Ovary (tissue), 9 donors: ENCODE results near the gene VTI1B. TPM values are rescaled to one million over a fixed set of nuclear protein-coding genes. Genes with fewer than 3 reads are reported as not detected.
"Not testable (repeated sequence)": the region's sequence is repeated elsewhere in the genome, so short reads cannot be mapped to it uniquely, and the experiment has no call there.

Experiments used
- DNase-seq, 5 donors: peaks; one replicate each; pipeline ENCODE4 v3.0.0-alpha.2; 2019 to 2020
- H3K27ac ChIP-seq, 2 donors: fragments of 200-600 bp; one replicate each; pipeline versions ENCODE4 v1.5.1 to v1.8.0; 2019 to 2022
- H3K27me3 ChIP-seq: fragments of 200-600 bp; one replicate; pipeline ENCODE4 v1.8.0; 2022
- H3K36me3 ChIP-seq: fragments of 200-600 bp; sonication (generic); one replicate; pipeline ENCODE4 v1.5.1; 2019
- H3K4me1 ChIP-seq: one replicate; pipeline ENCODE4 v1.8.1; 2013; ENCODE audit warnings: mild to moderate bottlenecking, moderate library complexity; ENCODE audit not compliant: insufficient read depth
- H3K4me3 ChIP-seq: fragments of 200-600 bp; sonication (generic); one replicate; pipeline ENCODE4 v1.5.1; 2017
- H3K9me3 ChIP-seq, 2 donors: fragments of 200-600 bp in 1 of 2; sonication (generic) in 1 of 2; one replicate each; pipeline versions ENCODE4 v1.5.1 to v1.8.1; 2013 to 2019; ENCODE audit warnings: mild to moderate bottlenecking in 1 of 2, moderate library complexity in 1 of 2
- EP300 ChIP-seq: sonication (generic); formaldehyde crosslinking; IDR thresholded peaks from one replicate; pipeline ENCODE4 v1.6.1; 2017; ENCODE audit warnings: antibody characterized with exemption
- POLR2A ChIP-seq: fragments of 450-650 bp; IDR thresholded peaks from one replicate; pipeline ENCODE4 v1.6.1; 2017; ENCODE audit warnings: antibody characterized with exemption, mild to moderate bottlenecking, moderate library complexity
- WGBS, 3 donors: extraction: QIAGEN DNeasy Blood & Tissue Kit in 1 of 3; methylation state at CpG; one replicate each; pipeline versions ENCODE4 v1.1.5 to v1.1.7; 2013 to 2017; 5-methylcytosine and 5-hydroxymethylcytosine counted together
- intact Hi-C, 4 donors: fragments of 100-400 bp; cut with DNase I; formaldehyde crosslinking; loops; one replicate each; pipeline versions ENCODE4 v1.11.0 to v1.15.1; 2022 to 2023
- polyA plus RNA-seq, 2 donors: library from polyadenylated mRNA; stranded (reverse); fragments of 200-250 nt in 1 of 2; fragments of 350-450 nt in 1 of 2; fragmentation: Illumina TruSeq in 1 of 2; extraction: RNeasy Lipid Tissue Mini Kit (QIAGEN cat#74804) in 1 of 2; gene quantifications; one replicate each; pipeline ENCODE4 v1.2.3, GENCODE V29; 2013 to 2014
- total RNA-seq, 7 donors: library from RNA; depleted of rRNA in 2 of 7; stranded (reverse); fragments of >200 nt in 2 of 7; fragmentation: NEBNext Ultra II Directional in 3 of 7; extraction: Animal tissue kit (Norgen Biotek cat#: 25700) in 3 of 7; gene quantifications; one replicate each; pipeline versions ENCODE4 v1.1.0 to v1.2.4, GENCODE V29; 2016 to 2023
- TF ChIP-seq, protein P1 (sequence below), 3 donors: fragments of 450-650 bp in 2 of 3; fragments of 200-600 bp in 1 of 3; IDR thresholded peaks; one replicate each; pipeline versions ENCODE4 v1.5.1 to v1.8.0; 2016 to 2022; ENCODE audit warnings: antibody characterized with exemption in 3 of 3, mild to moderate bottlenecking in 1 of 3
- donor health status: DM: no; HTN: no; CAD: no; lungs with moderate emphysema.
- donor health status: DM: no; HTN: no; CAD: no.
- donor health status: Bipolar disorder and iron deficiency.
- donor health status: DM: yes; HTN: yes; CAD: no.
- donor health status: DM: no; HTN: no; CAD: no.
- donor health status: DM: yes; HTN: yes; CAD: no.

The VTI1B gene
- total and polyA plus RNA-seq, 9 donors, result 34.6 to 93.1 (median 64.7) TPM

- H3K9me3 ChIP-seq, result no peaks in the 10 kb centered on the region
- no peak for DNase-seq
- no peaks in the 10 kb centered on the region for H3K27me3 ChIP-seq
- no peaks in the 10 kb centered on the region for H3K4me1 ChIP-seq
- H3K36me3 ChIP-seq, result no peaks in the 10 kb centered on the region
- TF ChIP-seq, protein P1, sequence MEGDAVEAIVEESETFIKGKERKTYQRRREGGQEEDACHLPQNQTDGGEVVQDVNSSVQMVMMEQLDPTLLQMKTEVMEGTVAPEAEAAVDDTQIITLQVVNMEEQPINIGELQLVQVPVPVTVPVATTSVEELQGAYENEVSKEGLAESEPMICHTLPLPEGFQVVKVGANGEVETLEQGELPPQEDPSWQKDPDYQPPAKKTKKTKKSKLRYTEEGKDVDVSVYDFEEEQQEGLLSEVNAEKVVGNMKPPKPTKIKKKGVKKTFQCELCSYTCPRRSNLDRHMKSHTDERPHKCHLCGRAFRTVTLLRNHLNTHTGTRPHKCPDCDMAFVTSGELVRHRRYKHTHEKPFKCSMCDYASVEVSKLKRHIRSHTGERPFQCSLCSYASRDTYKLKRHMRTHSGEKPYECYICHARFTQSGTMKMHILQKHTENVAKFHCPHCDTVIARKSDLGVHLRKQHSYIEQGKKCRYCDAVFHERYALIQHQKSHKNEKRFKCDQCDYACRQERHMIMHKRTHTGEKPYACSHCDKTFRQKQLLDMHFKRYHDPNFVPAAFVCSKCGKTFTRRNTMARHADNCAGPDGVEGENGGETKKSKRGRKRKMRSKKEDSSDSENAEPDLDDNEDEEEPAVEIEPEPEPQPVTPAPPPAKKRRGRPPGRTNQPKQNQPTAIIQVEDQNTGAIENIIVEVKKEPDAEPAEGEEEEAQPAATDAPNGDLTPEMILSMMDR (IDR thresholded peaks at IDR 0.05), result no peak
- TF ChIP-seq EP300, result no peak
- TF ChIP-seq POLR2A, result no peak
- no peak overlapping the region for H3K27ac ChIP-seq
- WGBS, 3 donors, result 61 to 70% (median 69%) methylated on average over 5 of the region's 5 CpGs
- no peak overlapping the region for H3K4me3 ChIP-seq
- intact Hi-C loops, result no loop called here
Measured at GRCh38 chr14:67630938-67631337, 43.5 kb downstream of the VTI1B start.

GRCh38 chr14:67630186-67630585 lies 44.2 kb downstream of the VTI1B start:
- Histone ChIP-seq H3K9me3 (no peaks in the 10 kb centered on the region), H3K4me3 (no peak overlapping the region), H3K27ac (no peak overlapping the region), H3K36me3 (no peaks in the 10 kb centered on the region), H3K27me3 (no peaks in the 10 kb centered on the region), H3K4me1 (no peaks in the 10 kb centered on the region)
- intact Hi-C loops, result no loop called here
- 88 to 94% (median 90%) methylated on average over 4 of the region's 4 CpGs for WGBS, 3 donors
- no peak for TF ChIP-seq POLR2A
- no peak for TF ChIP-seq EP300
- TF ChIP-seq, protein P1 (IDR thresholded peaks at IDR 0.05), result no peak
- no peak for DNase-seq

- TF ChIP-seq EP300 (no peak), POLR2A (no peak)
- TF ChIP-seq, protein P1 (IDR thresholded peaks at IDR 0.05), result no peak
- Histone ChIP-seq H3K4me3 (no peak overlapping the region), H3K27me3 (no peaks in the 10 kb centered on the region), H3K9me3 (no peaks in the 10 kb centered on the region), H3K36me3 (no peaks in the 10 kb centered on the region), H3K4me1 (no peaks in the 10 kb centered on the region), H3K27ac (no peak overlapping the region)
- DNase-seq, result no peak
- intact Hi-C loops, result no loop called here
Measured at GRCh38 chr14:67627519-67627918, 46.9 kb downstream of the VTI1B start.

- H3K4me1 ChIP-seq, H3K9me3 ChIP-seq, H3K27me3 ChIP-seq, H3K27ac ChIP-seq, intact Hi-C loops, H3K36me3 ChIP-seq, DNase-seq, H3K4me3 ChIP-seq: not testable (repeated sequence)
- 80 to 86% (median 83%) methylated on average over 1 of the region's 1 CpG for WGBS, 3 donors
Measured at GRCh38 chr14:67626131-67626530, 48.3 kb downstream of the VTI1B start.

- 38 to 54% (median 42%) methylated on average over 2 of the region's 2 CpGs for WGBS, 3 donors
- intact Hi-C loops, result no loop called here
- peaks cover 2% of the 10 kb centered on the region for H3K4me1 ChIP-seq
- DNase-seq, result no peak
- TF ChIP-seq EP300 (no peak), POLR2A (no peak)
- TF ChIP-seq, protein P1 (IDR thresholded peaks at IDR 0.05), result no peak
- H3K4me3 ChIP-seq, result no peak overlapping the region
- H3K27ac ChIP-seq, result no peak overlapping the region
- no peaks in the 10 kb centered on the region for H3K36me3 ChIP-seq
- H3K27me3 ChIP-seq, result no peaks in the 10 kb centered on the region
- H3K9me3 ChIP-seq, result no peaks in the 10 kb centered on the region
Measured at GRCh38 chr14:67623114-67623513, 51.3 kb downstream of the VTI1B start.
